Measurements from ENCODE around the gene CPEB4. TPM values are rescaled to one million over a fixed set of nuclear protein-coding genes. Genes with fewer than 3 reads are reported as not detected.

CPEB4 gene
- total and polyA plus RNA-seq, 2 of the 8 experiments (the other 6 are each of a cell fraction or from before 2014, with no cell fraction given), result 8.4 to 13.4 TPM

GRCh38 chr5:173884402-173885053 lies 3.6 kb upstream of the CPEB4 start:
- Histone ChIP-seq H2BK20ac (ENCODE audit: low read length) (no peak overlapping the region), H2BK5ac (ENCODE audit: low read depth, low read length) (no peak overlapping the region; the same call in 1 of the 2 replicates), H3K36me3 (ENCODE audit: control insufficient read depth in 2 of 4, insufficient read depth in 4 of 4, low read length in 3 of 4) (no peaks in the 10 kb centered on the region), H3K14ac (ENCODE audit: insufficient read length) (no peak overlapping the region), H4K5ac (ENCODE audit: insufficient read length, low read depth, low read length) (no peak overlapping the region), H3K4me2 (ENCODE audit: insufficient read depth in 1 of 2, low read depth in 2 of 2, low read length in 2 of 2) (no peak overlapping the region), H4K91ac (replicated peaks; ENCODE audit: insufficient read length, low read length) (no peak overlapping the region), H3K27ac (ENCODE audit: low read depth, low read length) (no peak overlapping the region), H3K56ac (replicated peaks; ENCODE audit: insufficient read length, low read depth, low read length) (no peak overlapping the region), H2AK5ac (ENCODE audit: low read depth, low read length) (no peak overlapping the region), H3K79me1 (ENCODE audit: low read depth, low read length) (no peaks in the 10 kb centered on the region), H3K27me3 (replicated peaks in 1 of 4; ENCODE audit: control insufficient read depth in 3 of 4, extremely low read depth in 1 of 4, insufficient read depth in 3 of 4, low read length in 3 of 4) (no peaks in the 10 kb centered on the region), H2BK120ac (replicated peaks; ENCODE audit: low read depth, low read length) (peak overlapping the region; percentile 5), H3K18ac (ENCODE audit: extremely low read depth, low read length) (no peak overlapping the region; the same call in 1 of the 2 replicates), H3K4ac (replicated peaks; ENCODE audit: insufficient read length, low read depth, low read length) (no peak overlapping the region), H3K9me3 (ENCODE audit: insufficient read depth in 2 of 2, low read depth in 1 of 2, low read length in 1 of 2) (peaks cover 0 to 2% of the 10 kb centered on the region in 2 experiments; a peak in 1 of 4 replicates), H3K9ac (replicated peaks in 1 of 4; ENCODE audit: extremely low read depth in 1 of 4, low read depth in 3 of 4, low read length in 3 of 4) (no peak overlapping the region), H2BK12ac (ENCODE audit: low read depth, low read length) (no peak overlapping the region), H3K4me3 (ENCODE audit: extremely low read depth in 1 of 4, insufficient read depth in 2 of 4, low read depth in 3 of 4, low read length in 4 of 4) (no peak overlapping the region), H3K23me2 (ENCODE audit: low read depth, low read length) (peaks cover 5% of the 10 kb centered on the region), H3K23ac (ENCODE audit: insufficient read length) (no peak overlapping the region), H4K20me1 (replicated peaks in 1 of 2; ENCODE audit: control insufficient read depth in 1 of 2, insufficient read depth in 2 of 2, low read length in 2 of 2) (no peaks in the 10 kb centered on the region), H3K4me1 (replicated peaks in 1 of 4; ENCODE audit: control insufficient read depth in 3 of 4, insufficient read depth in 4 of 4, low read length in 3 of 4) (peaks cover 0 to 3% (median under 1%) of the 10 kb centered on the region in 4 experiments; a peak in 4 of 7 replicates), H3K79me2 (ENCODE audit: control insufficient read depth in 1 of 2, insufficient read depth in 2 of 2, low read length in 2 of 2) (no peaks in the 10 kb centered on the region), H2BK15ac (ENCODE audit: low read length) (no peak overlapping the region), H2AFZ (ENCODE audit: low read length) (no peak overlapping the region), H4K8ac (ENCODE audit: extremely low read depth, insufficient read depth, low read length) (no peak overlapping the region; the same call in 1 of the 2 replicates)
- TF ChIP-seq E2F6 (IDR thresholded peaks at IDR 0.05), result no peak
- no peak for TF ChIP-seq ASH2L (IDR thresholded peaks at IDR 0.05; ENCODE audit: low read length)
- TF ChIP-seq HDAC6 (IDR thresholded peaks at IDR 0.05; ENCODE audit: low read depth, low read length), result no peak
- no peak for TF ChIP-seq EZH2 (IDR thresholded peaks at IDR 0.05; ENCODE audit: low read depth, low read length, severe bottlenecking)
- TF ChIP-seq GTF2F1 (IDR thresholded peaks at IDR 0.05; ENCODE audit: borderline replicate concordance, low read depth, low read length), result no peak
- TF ChIP-seq SP4 (IDR thresholded peaks at IDR 0.05; ENCODE audit: low read length), result no peak
- TF ChIP-seq CHD2 (IDR thresholded peaks at IDR 0.05; ENCODE audit: low read length), result no peak
- no peak for TF ChIP-seq TCF12 (IDR thresholded peaks at IDR 0.05; ENCODE audit: low read depth, low read length)
- no peak for TF ChIP-seq NRF1 (IDR thresholded peaks at IDR 0.05; ENCODE audit: low read depth, low read length)
- no peak for TF ChIP-seq ATF3 (IDR thresholded peaks at IDR 0.05; ENCODE audit: insufficient read depth, low read depth, low read length)
- CTCF ChIA-PET (ENCODE audit: partially characterized antibody), result interaction anchor here (0.6 to 1.7 kb wide), 11 partner anchors 11 to 432 kb away, joined by 3 to 6 read pairs (median 4); no protein-coding TSS in a partner anchor
- WGBS, 2 experiments (ENCODE audit: extremely low coverage in 1 of 2, insufficient coverage in 1 of 2, insufficient read length in 1 of 2, insufficient replicate concordance in 2 of 2, low coverage in 1 of 2, low lambda C conversion rate in 2 of 2, missing lambda C conversion rate in 1 of 2), result 79% methylated on average over 2 of the region's 2 CpGs; no CpG with 5 or more reads in 1 of the 2 experiments
- POLR2A ChIA-PET (ENCODE audit: partially characterized antibody), result interaction anchor here (1.3 kb wide), 1 partner anchor 79 kb away, joined by 4 read pairs; no protein-coding TSS in a partner anchor
- DNase-seq (ENCODE audit: low read depth in 1 of 2, low spot score in 2 of 2) (no peak), FAIRE-seq (no peak)

Data from H1 (cell line).